ENCODE results near the gene KIF2A. TPM values are rescaled to one million over a fixed set of nuclear protein-coding genes. Genes with fewer than 3 reads are reported as not detected.

KIF2A gene
- total and polyA plus RNA-seq, 5 experiments from 2014 or later, result 151 to 195 (median 178) TPM

DNA sequence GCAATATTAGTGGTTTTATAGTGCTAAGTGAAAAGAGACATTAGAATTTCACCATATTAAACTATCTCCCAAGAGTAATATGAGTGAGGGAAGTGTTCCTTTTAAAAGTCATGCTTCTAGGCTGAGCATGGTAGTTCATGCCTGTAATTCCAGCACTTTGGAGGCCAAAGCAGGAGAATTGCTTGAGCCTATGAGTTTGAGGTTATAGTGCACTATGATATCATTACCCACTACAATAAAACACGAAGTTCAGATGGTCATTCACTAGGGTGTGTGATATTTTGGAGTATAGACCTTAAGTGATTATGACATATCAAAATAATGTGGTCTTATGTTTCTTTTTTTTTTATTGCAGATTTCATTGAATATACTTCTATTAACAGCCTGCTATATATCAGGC, 6.7 kb downstream of the KIF2A start:
- ATAC-seq, result no peak
- POLR2A ChIA-PET, result interaction anchor here (1.0 kb wide), 1 partner anchor 21 kb away, joined by 3 read pairs; no protein-coding TSS in a partner anchor
- peaks cover 5 to 55% (median 12%) of the 10 kb centered on the region in 3 donors for H3K36me3 Mint-ChIP-seq
- peak overlapping the region in 6 of 10 donors; percentile 3 to 97 (median 36) for H3K27ac Mint-ChIP-seq
- DNase-seq, result no peak
- H3K27me3 Mint-ChIP-seq, result no peaks in the 10 kb centered on the region
- H3K4me3 Mint-ChIP-seq, result peak overlapping the region in 7 of 10 donors; percentile 4 to 52 (median 29)
- H3K4me1 Mint-ChIP-seq, result peaks cover 37 to 95% (median 89%) of the 10 kb centered on the region in 4 donors
- no peaks in the 10 kb centered on the region for H3K9me3 Mint-ChIP-seq

DNA sequence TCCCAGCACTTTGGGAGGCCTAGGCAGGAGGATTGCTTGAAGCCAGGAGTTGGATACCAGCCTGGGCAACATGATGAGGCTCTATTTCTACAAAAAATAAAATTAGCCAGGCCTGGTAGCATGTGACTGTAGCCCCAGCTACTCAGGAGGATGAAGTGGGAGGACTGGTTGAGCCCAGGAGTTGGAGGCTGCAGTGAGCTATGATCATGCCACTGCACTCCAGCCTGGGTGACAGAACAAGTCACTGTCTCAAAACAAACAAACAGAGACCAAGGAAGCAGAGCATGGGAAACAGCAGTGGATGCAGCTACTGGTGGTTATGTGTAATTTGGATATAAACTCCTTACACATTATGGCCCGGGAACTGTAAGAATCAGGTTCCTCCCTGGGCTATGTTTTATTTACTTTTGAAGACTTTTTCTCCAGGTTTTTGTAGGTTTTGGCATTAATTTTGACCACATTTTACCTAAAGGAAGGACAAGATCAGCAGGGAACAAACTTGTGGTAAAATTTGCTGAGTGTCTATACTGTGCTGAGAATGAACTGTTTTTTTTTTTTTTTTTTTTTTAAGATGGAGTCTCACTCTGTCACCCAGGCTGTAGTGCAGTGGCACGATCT, 8.3 kb downstream of the KIF2A start:
- ATAC-seq, result peak in 1 of 2 donors; percentile 29
- Mint-ChIP-seq H3K4me1 (peaks cover 40 to 96% (median 90%) of the 10 kb centered on the region in 4 donors), H3K36me3 (peaks cover 4 to 49% (median 12%) of the 10 kb centered on the region in 3 donors), H3K4me3 (peak overlapping the region in 9 of 10 donors; percentile 6 to 71 (median 46)), H3K27me3 (no peaks in the 10 kb centered on the region), H3K9me3 (no peaks in the 10 kb centered on the region), H3K27ac (peak overlapping the region in 9 of 10 donors; percentile 15 to 75 (median 54))
- POLR2A ChIA-PET, result no interaction called here
- DNase-seq, result no peak

DNA sequence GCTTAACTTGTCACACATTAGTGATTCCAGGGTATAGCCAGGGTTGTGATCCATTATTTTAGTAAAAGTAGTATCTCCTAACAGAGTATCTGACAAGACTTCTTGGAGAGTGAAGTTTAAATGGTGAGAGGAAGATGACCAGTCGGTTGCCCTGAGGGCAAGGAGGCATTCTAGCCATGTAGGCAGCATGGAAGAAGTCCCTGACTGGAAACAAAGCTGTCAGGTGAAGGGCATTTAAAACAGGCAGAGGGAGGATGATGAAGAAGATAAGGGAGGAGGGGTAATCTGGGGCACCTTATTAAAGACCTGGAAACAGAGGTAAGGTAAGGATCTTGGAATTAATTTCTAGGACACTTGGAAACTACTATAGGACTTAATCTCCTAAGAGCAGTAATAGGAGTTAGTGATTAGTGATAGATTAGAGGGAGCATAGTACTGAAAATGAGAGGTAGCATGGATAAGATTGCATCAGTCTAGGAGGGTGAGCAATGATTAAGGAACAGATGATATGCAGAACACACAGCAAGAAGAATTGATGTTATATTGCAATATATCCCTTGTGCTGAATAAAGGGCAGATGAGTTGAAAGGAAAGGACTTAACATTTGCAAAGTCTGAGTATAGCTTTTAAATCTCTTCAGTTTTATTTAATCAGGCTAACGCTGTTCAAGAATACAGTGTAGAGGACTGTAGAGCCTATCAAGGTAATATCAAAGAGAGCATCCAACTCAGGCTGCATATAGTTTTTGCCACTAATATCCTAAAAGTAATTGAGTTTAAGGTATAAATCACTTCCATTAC, 9.6 kb downstream of the KIF2A start:
- Mint-ChIP-seq H3K27me3 (no peaks in the 10 kb centered on the region), H3K4me3 (peak overlapping the region in 8 of 10 donors; percentile 14 to 71 (median 26)), H3K36me3 (peaks cover 0 to 36% (median 2%) of the 10 kb centered on the region in 3 donors), H3K27ac (peak overlapping the region in 9 of 10 donors; percentile 3 to 73 (median 49)), H3K4me1 (peaks cover 40 to 95% (median 89%) of the 10 kb centered on the region in 4 donors), H3K9me3 (no peaks in the 10 kb centered on the region)
- DNase-seq, result no peak
- POLR2A ChIA-PET, result no interaction called here
- ATAC-seq, result no peak

DNA sequence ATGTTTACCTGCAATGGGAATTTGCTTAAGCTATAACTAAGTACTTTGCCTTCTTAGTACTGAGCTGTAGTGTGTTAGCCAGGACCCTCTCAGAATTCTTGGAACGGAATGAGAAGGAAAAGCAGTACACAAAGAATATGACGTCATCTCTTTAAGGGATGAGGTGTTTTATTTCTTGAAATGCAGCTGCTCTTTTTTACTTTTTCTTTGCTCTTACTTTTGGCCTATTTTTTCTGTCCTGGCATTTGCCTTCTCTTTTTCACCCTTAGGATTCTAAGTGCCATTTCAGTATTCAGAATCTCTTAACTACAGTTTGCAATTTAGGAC, 10.1 kb downstream of the KIF2A start:
- Mint-ChIP-seq H3K27me3 (no peaks in the 10 kb centered on the region), H3K9me3 (no peaks in the 10 kb centered on the region), H3K27ac (peak overlapping the region in 1 of 10 donors; percentile 23), H3K36me3 (peaks cover 0 to 36% (median 0%) of the 10 kb centered on the region in 3 donors), H3K4me1 (peaks cover 39 to 94% (median 89%) of the 10 kb centered on the region in 4 donors), H3K4me3 (peak overlapping the region in 3 of 10 donors; percentile 39 to 46 (median 43))
- DNase-seq (no peak), ATAC-seq (no peak)
- POLR2A ChIA-PET, result no interaction called here

DNA sequence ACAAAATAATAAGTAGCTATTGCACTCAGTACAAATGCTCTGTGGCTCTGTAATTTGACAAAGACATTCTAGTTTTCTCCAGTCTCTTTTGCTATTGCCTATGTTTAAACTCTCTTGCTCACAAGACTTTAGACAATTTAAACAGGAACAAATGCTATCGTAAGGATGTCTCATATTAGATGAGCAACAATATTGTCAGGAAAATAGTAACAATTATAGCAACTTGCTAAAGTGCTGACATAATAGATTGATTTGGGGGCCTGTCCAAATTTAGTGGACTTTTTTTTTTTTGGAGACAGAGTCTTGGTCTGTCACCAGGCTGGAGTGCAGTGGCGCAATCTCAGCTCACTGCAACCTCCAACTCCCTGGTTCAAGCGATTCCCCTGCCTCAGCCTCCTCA, 11.8 kb downstream of the KIF2A start:
- H3K27ac Mint-ChIP-seq, result peak overlapping the region in 8 of 10 donors; percentile 8 to 77 (median 41)
- no peak for DNase-seq
- H3K4me1 Mint-ChIP-seq, result peaks cover 35 to 91% (median 86%) of the 10 kb centered on the region in 4 donors
- no peaks in the 10 kb centered on the region for H3K27me3 Mint-ChIP-seq
- peaks cover 0 to 42% (median 5%) of the 10 kb centered on the region in 3 donors for H3K36me3 Mint-ChIP-seq
- H3K4me3 Mint-ChIP-seq, result peak overlapping the region in 5 of 10 donors; percentile 20 to 61 (median 42)
- no peak for ATAC-seq
- POLR2A ChIA-PET, result no interaction called here
- H3K9me3 Mint-ChIP-seq, result no peaks in the 10 kb centered on the region

DNA sequence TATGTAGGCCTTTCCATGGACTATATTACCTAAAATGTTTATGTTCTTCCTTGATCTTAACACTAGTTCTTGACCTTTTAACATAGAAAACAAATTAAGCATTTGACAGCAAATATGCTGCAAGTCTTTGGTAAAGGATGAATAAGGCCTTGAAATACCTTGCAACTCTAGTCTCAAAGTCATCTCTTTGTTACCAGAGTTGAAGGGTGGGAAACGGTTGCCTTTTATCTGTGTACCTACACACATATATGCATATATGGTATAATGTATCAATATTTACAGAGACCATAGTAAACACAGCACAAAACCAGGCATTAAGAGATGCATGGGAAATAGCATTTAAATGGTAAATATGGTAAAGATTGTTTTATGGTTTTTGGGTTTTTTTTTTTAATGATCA, 16.5 kb downstream of the KIF2A start:
- Mint-ChIP-seq H3K4me3 (no peak overlapping the region), H3K27me3 (no peaks in the 10 kb centered on the region), H3K9me3 (no peaks in the 10 kb centered on the region), H3K36me3 (peaks cover 0 to 59% (median 5%) of the 10 kb centered on the region in 3 donors), H3K4me1 (peaks cover 48 to 88% (median 87%) of the 10 kb centered on the region in 4 donors), H3K27ac (no peak overlapping the region)
- DNase-seq (no peak), ATAC-seq (no peak)
- POLR2A ChIA-PET, result no interaction called here

DNA sequence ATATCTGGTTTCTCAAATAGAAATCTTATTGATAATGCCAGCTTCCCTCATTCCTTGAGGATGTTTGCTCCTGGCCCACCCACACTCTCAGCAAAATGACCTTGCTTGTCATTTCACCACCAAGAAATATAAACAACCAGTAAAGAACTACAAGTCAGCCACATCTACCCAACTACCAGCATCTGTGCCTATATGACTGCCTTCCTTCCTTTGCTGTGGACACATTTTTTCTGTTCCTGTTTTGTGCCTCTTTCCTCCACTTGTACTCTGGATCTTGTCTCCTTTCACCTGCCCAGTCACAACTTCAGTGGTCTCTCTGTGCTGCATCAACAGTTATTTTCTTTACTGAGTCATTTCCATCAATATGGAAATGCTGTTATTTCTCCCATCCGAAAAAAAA, 20.3 kb downstream of the KIF2A start:
- Mint-ChIP-seq H3K27ac (peak overlapping the region; percentile 23 to 80 (median 66)), H3K4me3 (peak overlapping the region in 8 of 10 donors; percentile 16 to 54 (median 30)), H3K9me3 (no peaks in the 10 kb centered on the region), H3K4me1 (peaks cover 39 to 84% (median 81%) of the 10 kb centered on the region in 4 donors), H3K27me3 (no peaks in the 10 kb centered on the region), H3K36me3 (peaks cover 0 to 49% (median 5%) of the 10 kb centered on the region in 3 donors)
- DNase-seq (no peak), ATAC-seq (no peak)
- POLR2A ChIA-PET, result no interaction called here

DNA sequence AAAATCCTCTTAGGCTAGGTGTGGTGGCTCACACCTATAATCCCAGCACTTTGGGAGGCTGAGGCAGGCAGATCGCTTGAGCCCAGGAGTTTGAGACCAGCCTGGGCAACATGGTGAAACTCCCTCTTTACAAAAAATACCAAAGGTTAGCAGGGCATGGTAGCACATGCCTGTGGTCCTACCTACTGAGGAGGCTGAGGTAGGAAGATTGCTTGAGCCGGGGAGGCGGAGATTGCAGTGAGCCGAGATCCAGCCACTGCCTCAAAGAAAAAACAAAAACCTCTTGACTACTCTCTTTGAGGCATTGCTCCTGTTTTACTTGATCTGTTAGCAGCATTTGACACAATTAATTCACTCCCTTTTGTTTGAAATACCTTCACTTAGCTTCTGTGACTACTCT, 20.7 kb downstream of the KIF2A start:
- DNase-seq (no peak), ATAC-seq (peak in 1 of 2 donors; percentile 23)
- H3K27ac Mint-ChIP-seq, result peak overlapping the region; percentile 23 to 80 (median 62)
- H3K4me1 Mint-ChIP-seq, result peaks cover 35 to 84% (median 79%) of the 10 kb centered on the region in 4 donors
- H3K4me3 Mint-ChIP-seq, result peak overlapping the region in 8 of 10 donors; percentile 19 to 67 (median 41)
- H3K36me3 Mint-ChIP-seq, result peaks cover 0 to 47% (median under 1%) of the 10 kb centered on the region in 3 donors
- POLR2A ChIA-PET, result no interaction called here
- H3K9me3 Mint-ChIP-seq, result no peaks in the 10 kb centered on the region
- H3K27me3 Mint-ChIP-seq, result no peaks in the 10 kb centered on the region

DNA sequence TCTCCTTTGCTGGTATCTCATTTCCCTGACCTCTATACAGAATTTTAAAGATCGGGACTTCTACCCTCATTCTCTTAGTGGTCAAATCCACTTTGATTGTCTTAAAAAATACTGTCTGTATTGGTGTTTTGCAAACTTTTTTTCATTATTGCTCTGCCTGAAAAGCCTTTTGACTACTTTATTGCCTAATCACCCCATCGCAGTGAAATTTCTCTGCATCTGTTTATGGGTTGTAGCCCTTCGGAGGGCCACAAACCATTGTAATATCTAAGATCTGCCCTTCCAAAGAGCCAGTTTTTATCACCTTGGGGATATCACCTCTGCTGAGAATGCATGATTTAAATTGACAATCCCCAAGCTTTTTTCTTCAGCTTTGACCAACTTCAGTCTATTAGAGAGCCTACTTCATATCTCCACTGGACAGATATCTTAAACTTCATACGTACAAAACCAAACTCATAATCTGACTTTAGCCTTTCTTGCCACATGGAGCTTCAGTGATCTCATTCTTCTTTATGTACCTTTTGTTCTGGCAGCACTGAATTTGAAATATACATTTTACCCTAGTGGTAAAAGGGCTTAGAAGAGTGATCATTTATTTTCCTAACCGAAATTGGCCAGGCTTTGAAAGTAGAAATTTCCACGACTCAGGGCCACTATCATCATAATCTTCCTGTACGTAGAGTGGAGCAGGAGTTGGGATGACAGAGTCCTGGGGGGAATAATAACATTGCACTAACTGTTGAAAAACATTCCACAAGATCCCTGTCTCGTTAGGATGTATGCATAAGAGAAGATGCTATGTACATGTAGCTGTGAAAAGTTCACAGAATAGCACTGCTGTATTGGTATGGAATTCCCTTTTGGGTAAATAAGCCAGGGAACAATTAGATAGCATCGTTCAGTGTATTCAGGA, 21.4 kb downstream of the KIF2A start:
- Mint-ChIP-seq H3K36me3 (peaks cover 0 to 40% (median 0%) of the 10 kb centered on the region in 3 donors), H3K9me3 (no peaks in the 10 kb centered on the region), H3K4me3 (peak overlapping the region in 8 of 10 donors; percentile 0 to 67 (median 40)), H3K27me3 (no peaks in the 10 kb centered on the region), H3K27ac (peak overlapping the region in 9 of 10 donors; percentile 23 to 80 (median 63)), H3K4me1 (peaks cover 35 to 84% (median 75%) of the 10 kb centered on the region in 4 donors)
- DNase-seq, result no peak
- POLR2A ChIA-PET, result no interaction called here
- no peak for ATAC-seq

DNA sequence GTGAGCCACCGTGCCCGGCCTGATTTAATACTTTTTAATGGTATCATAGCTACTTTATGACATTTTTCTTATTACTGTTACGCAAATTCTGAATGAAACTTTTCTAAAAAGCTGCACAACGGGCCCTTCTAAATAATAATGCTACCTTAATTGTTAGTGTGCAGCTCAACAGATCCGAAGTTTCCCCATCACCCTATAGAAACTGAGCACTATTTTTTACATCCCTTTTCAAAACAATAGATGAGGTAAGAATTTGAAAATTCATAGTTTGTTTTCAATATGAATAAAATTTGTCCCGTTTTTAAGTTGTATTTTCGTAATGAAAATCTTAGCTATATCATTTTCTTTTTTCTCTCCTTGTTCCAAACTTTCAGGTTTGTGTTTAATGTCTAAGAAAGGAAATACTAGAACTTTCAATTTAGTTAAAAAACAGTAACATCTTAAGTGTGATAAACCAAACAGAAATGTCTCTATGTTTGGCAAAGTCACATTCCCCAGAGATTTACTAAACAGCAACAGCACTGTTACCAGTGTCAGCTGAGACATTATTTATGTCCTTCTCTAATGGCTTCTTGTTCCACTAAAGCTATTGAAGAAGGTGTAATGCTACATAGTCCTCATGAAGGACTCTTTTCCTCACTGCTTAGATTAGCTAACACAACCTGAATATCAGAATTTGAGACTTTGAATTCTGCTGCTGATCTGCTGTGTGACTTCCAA, 22.9 kb downstream of the KIF2A start:
- DNase-seq (no peak), ATAC-seq (no peak)
- peak overlapping the region; percentile 1 to 84 (median 23) for H3K27ac Mint-ChIP-seq
- POLR2A ChIA-PET, result interaction anchor here (0.7 kb wide), 1 partner anchor 23 kb away, joined by 4 read pairs; the partner anchor contains the start of gene KIF2A
- H3K27me3 Mint-ChIP-seq, result no peaks in the 10 kb centered on the region
- H3K36me3 Mint-ChIP-seq, result peaks cover 0 to 33% (median 2%) of the 10 kb centered on the region in 3 donors
- no peaks in the 10 kb centered on the region for H3K9me3 Mint-ChIP-seq
- H3K4me3 Mint-ChIP-seq, result peak overlapping the region in 7 of 10 donors; percentile 15 to 44 (median 35)
- peaks cover 45 to 93% (median 82%) of the 10 kb centered on the region in 4 donors for H3K4me1 Mint-ChIP-seq

DNA sequence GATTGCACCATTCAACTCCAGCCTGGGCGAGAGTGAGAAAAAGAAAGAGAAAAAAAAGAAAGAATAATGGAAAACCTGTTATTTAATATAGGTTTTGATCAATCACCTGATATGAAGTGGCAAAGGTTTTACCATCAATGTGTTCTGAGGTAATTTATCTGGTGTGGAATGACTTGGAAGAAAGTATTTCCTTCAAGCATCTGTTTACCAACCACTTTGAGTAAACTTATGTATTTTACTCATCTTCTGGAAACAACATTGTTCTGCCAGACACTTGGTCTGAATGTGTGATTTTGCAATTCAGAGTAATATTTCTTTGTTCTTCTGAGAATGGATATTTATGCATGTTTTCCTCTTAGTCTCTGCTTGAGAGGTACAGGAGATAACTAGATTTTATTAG, 24.3 kb downstream of the KIF2A start:
- no peaks in the 10 kb centered on the region for H3K27me3 Mint-ChIP-seq
- peaks cover 0 to 30% (median 4%) of the 10 kb centered on the region in 3 donors for H3K36me3 Mint-ChIP-seq
- H3K9me3 Mint-ChIP-seq, result no peaks in the 10 kb centered on the region
- ATAC-seq, result no peak
- POLR2A ChIA-PET, result no interaction called here
- H3K4me3 Mint-ChIP-seq, result peak overlapping the region in 7 of 10 donors; percentile 14 to 48 (median 28)
- H3K27ac Mint-ChIP-seq, result peak overlapping the region in 6 of 10 donors; percentile 23 to 89 (median 44)
- H3K4me1 Mint-ChIP-seq, result peaks cover 45 to 93% (median 82%) of the 10 kb centered on the region in 4 donors
- no peak for DNase-seq
